ENCODE results near the gene CDS2.

CDS2 gene

DNA sequence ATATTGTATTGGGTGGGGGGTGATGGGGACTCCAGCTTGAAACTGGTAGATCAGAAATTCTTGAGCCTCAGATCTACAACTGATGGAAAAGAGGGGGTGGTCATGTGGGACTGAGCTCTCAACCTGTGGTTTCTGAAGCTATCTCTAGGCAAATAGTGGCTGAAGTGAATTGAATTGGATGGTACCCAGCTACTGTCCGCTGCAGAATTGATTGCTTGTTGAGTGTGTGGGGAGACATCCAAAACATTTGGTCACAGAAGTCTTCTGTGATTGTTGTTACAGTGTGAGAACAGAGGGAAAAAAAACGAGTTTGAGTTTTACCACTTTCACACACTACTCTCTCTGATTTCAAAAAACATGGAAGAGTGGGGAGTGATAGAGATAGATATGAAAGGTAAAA lies 14.8 kb downstream of the CDS2 start:
- no peak for DNase-seq (ENCODE audit: low read depth in 2 of 2)
- no peak overlapping the region for H3K4me3 ChIP-seq (replicated peaks in 1 of 2; ENCODE audit: low read depth in 2 of 2, low read length in 2 of 2)
- TF ChIP-seq, protein P1, sequence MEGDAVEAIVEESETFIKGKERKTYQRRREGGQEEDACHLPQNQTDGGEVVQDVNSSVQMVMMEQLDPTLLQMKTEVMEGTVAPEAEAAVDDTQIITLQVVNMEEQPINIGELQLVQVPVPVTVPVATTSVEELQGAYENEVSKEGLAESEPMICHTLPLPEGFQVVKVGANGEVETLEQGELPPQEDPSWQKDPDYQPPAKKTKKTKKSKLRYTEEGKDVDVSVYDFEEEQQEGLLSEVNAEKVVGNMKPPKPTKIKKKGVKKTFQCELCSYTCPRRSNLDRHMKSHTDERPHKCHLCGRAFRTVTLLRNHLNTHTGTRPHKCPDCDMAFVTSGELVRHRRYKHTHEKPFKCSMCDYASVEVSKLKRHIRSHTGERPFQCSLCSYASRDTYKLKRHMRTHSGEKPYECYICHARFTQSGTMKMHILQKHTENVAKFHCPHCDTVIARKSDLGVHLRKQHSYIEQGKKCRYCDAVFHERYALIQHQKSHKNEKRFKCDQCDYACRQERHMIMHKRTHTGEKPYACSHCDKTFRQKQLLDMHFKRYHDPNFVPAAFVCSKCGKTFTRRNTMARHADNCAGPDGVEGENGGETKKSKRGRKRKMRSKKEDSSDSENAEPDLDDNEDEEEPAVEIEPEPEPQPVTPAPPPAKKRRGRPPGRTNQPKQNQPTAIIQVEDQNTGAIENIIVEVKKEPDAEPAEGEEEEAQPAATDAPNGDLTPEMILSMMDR (IDR thresholded peaks at IDR 0.05; ENCODE audit: low read depth, low read length) = no peak

- no peak for DNase-seq (ENCODE audit: low read depth in 2 of 2)
- TF ChIP-seq, protein P1 (IDR thresholded peaks at IDR 0.05; ENCODE audit: low read depth, low read length) = no peak
Observed at GRCh38 chr20:5143851-5144250, 17.0 kb downstream of the CDS2 start.

DNA sequence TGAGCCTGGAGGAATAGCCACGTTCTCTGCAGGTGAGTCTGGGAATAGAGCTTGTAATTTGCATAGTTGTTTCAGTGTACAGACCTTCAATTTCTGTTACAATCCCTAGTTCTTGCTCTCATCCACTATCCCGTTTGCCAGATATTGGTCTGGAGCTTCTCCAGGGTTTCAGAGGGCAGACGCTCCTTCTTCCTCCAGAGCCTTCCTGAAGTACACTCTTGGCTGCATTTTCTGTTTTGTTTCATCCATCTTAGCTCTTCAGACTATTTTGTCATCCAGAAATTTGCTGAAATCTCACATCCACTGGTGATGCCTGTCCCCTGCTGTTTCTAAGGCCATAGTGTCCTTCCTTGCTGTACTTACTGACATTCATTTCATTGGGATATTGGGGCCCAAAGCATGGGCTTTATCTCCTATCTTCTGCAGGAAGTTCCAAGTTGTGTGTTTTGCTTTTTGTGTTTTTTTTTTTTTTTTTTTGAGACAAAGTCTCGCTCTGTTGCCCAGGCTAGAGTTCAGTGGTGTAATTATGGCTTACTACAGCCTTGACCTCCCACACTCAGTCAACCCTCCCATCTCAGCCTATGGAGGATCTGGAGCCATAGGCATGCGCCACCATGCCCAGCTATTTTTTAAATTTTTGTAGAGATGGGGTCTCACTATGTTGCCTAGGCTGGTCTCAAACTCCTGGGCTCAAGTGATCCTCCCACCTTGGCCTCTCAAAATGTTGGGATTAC lies 18.7 kb downstream of the CDS2 start:
- TF ChIP-seq, protein P1 (IDR thresholded peaks at IDR 0.05; ENCODE audit: low read depth, low read length) = no peak
- no peak overlapping the region for H3K4me3 ChIP-seq (replicated peaks in 1 of 2; ENCODE audit: low read depth in 2 of 2, low read length in 2 of 2)
- DNase-seq (ENCODE audit: low read depth in 2 of 2) = peak in 1 of 2 donors; percentile 35

More at GRCh38 chr20:5143851-5144250, 17.0 kb downstream of the CDS2 start:
- H3K4me3 ChIP-seq (replicated peaks in 1 of 2; ENCODE audit: low read depth in 2 of 2, low read length in 2 of 2) = no peak overlapping the region

DNA sequence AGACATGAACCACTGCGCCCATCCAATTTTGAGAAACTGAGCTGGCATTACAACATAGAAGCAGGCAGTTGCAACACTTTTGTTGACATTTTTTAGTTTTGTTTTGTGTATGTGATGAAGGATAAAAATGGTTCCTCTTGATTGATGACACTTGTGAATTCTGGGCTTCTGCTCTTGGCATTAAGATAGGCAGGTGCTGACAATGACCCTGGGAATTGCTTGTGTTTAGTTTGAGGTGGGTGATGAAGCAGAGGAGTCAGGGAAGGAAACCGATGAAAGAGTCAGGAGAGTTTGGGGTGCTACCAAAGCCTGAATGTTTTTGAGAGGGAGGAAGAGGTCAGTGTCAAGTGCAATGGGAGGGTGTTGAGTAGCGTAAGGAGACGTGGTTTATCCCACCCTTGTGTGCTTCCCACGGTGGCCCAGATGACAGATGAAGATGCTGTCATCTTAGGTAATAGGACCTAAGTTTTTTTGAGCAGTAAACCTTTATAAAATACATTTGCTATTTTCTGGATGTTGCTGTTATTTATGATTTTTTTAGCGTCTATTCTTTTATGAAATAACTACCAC lies 19.4 kb downstream of the CDS2 start:
- no peak for DNase-seq (ENCODE audit: low read depth in 2 of 2)

GRCh38 chr20:5146871-5147592 lies 20.2 kb downstream of the CDS2 start:
- no peak for DNase-seq (ENCODE audit: low read depth in 2 of 2)
- TF ChIP-seq, protein P1 (IDR thresholded peaks at IDR 0.05; ENCODE audit: low read depth, low read length) = no peak
- no peak overlapping the region for H3K4me3 ChIP-seq (replicated peaks in 1 of 2; ENCODE audit: low read depth in 2 of 2, low read length in 2 of 2)

More for the DNA sequence above, 19.4 kb downstream of the CDS2 start:
- TF ChIP-seq, protein P1 (IDR thresholded peaks at IDR 0.05; ENCODE audit: low read depth, low read length) = no peak
- no peak overlapping the region for H3K4me3 ChIP-seq (replicated peaks in 1 of 2; ENCODE audit: low read depth in 2 of 2, low read length in 2 of 2)

GRCh38 chr20:5148581-5148980 lies 21.8 kb downstream of the CDS2 start:
- no peak overlapping the region for H3K4me3 ChIP-seq (replicated peaks in 1 of 2; ENCODE audit: low read depth in 2 of 2, low read length in 2 of 2)
- no peak for DNase-seq (ENCODE audit: low read depth in 2 of 2)
- TF ChIP-seq, protein P1 (IDR thresholded peaks at IDR 0.05; ENCODE audit: low read depth, low read length) = no peak
